NCI-H2171 (cell line): Measurements from ENCODE around the gene SKP1.
"Not testable (repeated sequence)": the region's sequence is repeated elsewhere in the genome, so short reads cannot be mapped to it uniquely, and the experiment has no call there.

Source experiments
- DNase-seq: peaks from one replicate; lab custom pipeline; 2025; lab: John Stamatoyannopoulos, UW

Gene SKP1

DNA sequence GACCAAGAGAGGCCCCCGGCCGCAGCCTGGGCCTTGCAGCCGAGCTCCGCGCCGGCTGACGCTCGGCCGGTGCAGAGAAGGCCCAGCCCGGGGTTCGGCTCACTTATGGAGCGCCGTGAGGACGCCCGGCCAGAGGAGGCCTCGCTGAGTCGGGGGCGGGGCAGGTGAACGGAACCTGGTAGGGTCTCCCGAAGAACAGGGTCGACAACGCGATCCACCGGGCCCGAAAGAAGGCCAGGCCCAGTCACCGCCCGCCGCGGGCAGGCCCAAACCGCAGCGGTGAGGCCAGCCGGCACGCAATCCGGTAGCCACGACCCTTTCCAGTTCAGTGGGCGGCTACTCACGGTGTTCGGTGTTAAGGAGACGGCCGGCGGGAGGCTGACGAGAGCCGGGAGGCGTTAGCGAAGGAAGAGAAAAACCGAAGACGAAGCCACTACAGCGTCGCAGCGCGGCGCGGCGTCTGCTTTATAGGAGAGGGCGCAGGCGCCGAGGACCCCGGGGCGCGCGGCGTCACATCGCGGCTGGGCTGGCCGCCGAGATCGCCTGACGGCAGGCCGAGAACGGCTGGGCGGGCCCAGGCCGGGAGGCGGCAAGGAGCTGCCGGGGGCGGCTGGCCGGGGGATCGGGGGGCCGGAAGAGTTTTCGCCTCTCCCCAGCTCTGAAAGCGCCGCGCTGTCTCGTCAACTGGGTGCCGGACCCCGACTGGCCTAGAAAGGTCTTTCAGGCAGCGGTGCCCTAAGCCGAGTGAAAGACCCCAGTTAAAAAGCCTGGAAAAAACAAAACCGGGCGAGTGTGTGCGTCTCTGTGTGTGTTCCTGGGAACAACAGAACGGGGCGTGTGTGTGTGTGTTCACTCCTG is at the start of gene SKP1:
SKP1 (minus strand) TSS at position 440 of the 858 bp plus-strand sequence. CDS start 2,928 bp downstream, outside the sequence.
- DNase-seq = peak; percentile 56

DNA sequence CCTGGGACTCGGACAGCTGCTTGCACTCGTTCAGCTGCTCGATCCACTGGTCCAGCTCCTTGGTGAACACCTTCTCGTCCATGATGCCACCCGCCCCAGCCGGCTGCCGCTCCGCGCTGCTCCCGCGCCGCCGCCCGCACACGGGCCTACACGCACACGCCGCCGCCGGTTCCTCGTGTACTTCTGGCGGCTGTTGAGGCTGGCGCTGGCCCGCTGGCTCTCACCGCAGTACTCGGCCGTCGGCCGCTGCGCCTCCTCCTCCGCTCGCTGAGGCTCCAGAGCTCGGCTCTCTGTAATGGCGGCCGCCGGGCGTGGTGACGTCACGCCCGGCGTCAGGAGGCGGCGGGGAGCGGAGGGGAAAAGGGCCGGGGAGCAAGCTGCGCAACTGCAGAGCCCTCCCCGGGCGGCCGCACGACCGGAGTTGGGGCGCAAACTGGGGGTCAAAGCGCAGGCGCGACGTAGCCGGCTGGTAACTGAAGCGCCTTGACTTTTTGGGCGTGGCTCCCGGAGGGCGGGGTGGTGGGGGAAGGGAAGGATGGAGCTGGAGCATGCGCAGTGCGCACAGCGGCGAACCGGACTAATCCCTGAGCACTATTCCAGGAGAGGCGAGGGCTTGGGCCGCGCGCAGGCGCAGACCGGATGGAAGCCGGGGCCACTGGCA is 49.2 kb upstream of the SKP1 start, which contains the start of gene PPP2CA:
PPP2CA (minus strand) TSS at position 294 of the 661 bp plus-strand sequence; CDS start at position 82, 212 bp downstream.
- DNase-seq = peak; percentile 92

DNA sequence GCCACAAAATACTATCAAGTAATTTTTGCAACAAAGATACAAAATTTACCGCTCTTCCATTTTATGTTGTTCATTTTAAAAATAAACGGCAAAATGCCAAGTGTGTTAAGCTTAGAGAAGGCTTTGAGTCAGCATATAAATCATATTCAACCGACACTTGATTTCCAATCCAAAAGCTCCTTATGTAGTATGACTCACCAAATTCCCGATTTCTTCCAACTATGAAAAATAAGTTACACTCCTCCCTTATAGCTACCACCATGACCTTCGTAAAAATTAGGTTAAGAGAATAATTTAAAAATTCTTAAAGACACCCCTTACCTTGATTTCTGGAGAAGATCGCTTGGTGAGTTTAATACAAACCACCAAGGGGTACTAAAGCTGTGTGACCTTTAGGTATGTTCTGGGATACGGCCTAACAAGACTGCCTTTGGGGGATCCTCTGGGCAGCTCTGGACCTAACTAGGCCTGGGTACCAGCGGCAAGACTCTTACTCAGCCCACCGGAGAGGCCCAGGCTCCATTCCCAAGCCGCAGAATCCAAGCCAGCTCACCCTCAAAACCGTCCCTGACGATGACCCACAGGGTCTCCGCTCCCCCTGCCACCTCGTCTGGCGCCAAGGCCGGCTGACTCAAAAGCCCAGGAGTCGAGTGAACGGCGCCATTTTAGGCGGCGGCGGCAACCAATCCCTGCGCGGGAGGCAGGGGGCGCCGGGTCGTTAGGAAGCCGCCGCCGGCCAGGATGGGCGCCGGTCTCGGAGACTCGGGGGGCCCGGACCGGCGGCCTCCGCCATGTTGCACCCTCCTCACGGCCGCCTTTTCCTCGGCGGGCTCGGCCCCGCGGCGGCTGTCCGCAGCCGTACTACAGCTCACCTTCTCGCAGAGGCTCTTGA is 48.4 kb upstream of the SKP1 start:
- DNase-seq = peak; percentile 50

DNA sequence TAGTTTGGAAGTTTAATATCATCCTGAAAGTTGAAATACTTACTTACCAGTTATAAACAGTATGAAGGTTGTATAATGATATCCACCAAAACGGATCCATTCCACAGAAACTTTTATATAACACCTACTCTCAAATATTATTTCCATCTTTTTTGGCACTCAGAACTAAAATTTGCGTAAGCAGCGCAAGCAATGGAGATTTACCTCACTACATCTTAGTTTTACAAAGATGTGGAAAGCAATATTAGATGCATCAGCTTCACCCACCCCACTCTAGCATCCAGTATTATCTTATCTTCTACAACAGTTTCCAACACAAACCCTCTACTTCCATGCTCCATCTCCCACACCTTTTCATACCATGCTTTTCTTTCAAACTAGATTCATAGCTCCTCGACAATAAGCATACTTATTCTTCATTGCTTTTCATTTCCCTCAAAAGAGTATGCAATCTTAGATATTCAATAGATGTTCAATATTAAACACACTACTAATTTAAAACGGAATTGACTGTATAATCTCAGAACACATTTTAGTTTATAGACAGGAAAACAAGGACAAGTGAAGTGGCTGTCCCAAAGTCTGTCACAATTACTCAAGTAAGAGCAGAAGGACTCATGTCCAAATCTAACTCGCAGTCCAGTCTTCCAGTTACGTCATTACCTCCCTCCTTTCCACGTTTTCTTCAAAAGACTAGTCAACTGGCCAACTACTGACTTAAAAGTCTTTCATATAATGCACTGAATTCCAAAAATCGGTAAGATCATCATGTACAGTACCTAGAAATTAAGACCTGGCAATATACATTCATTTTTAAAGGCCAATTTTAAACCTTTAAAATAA is 46.9 kb upstream of the SKP1 start:
- no peak for DNase-seq

DNA sequence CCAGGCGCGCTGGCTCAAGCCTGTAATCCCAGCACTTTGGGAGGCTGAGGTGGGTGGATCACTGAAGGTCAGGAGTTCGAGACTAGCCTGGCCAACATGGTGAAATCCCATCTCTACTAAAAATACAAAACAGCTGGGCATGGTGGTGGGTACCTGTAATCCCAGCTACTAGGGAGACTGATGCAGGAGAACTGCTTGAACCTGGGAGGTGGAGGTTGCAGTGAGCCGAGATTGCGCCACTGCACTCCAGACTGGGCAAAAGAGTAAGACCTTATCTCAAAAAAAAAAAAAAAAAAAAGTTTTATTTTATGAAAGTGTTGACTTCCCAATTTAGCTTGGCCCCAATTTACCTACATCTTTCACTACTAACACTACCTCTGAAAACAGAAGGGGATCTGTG is 44.9 kb upstream of the SKP1 start:
- not testable (repeated sequence) for DNase-seq

DNA sequence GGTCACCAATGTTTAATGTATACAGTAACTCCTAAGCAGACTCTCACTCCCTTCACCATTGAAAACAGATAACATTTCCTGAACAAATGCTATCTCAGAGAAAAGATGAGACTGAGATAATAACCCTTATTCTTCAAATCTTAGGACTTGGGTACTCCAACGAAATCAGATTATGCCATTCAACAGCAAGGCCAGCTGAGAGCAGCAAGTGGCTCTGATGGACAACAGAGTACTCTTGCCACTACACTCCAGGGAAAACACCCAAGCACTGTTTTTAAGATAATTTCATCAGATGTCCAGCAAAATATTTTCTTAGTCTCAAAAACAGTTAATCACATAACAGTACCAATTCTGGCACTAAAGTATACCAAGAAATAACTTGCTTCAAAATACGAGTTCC is 39.0 kb upstream of the SKP1 start:
- DNase-seq = no peak

DNA sequence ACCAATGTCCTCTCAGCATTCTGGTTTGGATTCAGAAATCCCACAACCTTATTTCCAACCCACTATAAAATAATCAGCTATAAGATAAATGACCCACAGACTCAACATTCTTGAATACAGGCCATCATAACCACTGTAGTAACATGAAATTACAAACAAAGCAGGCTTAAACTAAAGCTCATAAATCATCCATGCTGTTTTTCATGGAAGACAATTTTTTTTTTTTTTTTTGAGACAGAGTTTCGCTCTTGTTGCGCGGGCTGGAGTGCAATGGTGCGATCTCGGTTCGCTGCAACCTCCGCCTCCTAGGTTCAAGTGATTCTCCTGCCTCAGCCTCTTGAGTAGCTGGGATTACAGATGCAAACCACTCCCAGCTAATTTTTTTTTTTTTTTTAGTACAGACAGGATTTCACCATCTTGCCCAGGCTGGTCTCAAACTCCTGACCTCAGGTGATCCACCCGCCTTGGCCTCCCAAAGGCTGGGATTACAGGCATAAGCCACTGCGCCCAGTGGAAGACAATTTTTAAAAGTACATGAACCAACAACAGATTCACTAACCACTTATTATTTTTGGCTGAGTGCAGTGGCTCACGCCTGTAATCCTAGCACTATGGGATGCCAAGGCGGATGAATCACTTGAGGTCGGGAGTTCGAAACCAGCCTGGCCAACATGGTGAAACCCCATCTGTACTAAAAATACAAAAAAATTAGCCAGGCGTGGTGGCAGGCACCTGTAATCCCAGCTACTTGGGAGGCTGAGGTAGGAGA is 34.7 kb upstream of the SKP1 start:
- DNase-seq = not testable (repeated sequence)

DNA sequence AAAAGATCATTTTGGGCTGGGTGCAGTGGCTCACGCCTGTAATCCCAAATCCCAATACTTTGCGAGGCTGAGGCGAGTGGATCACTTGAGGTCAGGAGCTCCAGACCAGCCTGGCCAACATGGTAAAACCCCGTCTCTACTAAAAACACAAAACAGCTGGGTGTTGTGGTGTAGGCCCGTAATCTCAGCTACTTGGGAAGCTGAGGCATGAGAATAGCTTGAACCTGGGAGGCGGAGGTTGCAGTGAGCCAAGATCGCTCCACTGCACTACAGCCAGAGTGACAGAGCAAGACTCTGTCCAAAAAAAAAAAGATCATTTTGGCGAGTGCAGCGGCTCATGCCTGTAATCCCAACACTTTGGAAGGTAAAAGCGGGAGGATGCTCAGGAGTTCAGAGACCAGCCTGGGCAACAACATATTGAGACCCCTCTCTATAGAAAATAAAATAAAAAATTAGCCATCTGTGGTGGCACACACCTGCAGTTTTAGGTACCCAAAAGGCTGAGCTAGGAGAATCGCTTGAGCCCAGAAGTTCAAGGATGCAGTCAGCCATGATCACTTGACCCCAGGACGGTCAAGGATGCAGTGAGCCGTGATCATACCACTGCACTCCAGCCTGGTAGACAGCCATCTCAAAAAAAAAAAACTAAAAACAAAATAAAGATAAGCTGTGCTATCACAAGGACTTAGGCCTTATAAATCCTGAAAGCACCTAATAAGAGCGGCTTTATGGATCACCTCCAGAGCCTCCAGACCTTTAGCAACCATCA is 32.9 kb upstream of the SKP1 start:
- DNase-seq = no peak

DNA sequence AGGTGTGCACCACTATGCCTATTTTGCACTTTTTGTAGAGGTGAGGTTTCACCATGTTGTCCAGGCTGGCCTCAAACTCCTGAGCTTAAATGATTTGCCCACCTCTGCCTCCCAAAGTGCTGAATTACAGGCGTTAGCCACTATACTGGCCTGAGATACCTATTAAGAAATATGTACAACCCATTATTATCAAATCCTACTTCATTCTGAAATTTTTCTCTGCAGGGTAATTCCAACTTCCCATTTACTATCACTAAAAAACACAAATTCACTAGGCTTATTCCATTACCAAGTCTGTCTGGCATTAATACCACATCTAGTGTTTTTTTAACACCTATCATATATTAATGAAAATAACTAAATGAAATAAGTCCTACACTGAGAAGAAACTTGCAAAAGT is 30.9 kb upstream of the SKP1 start:
- no peak for DNase-seq

DNA sequence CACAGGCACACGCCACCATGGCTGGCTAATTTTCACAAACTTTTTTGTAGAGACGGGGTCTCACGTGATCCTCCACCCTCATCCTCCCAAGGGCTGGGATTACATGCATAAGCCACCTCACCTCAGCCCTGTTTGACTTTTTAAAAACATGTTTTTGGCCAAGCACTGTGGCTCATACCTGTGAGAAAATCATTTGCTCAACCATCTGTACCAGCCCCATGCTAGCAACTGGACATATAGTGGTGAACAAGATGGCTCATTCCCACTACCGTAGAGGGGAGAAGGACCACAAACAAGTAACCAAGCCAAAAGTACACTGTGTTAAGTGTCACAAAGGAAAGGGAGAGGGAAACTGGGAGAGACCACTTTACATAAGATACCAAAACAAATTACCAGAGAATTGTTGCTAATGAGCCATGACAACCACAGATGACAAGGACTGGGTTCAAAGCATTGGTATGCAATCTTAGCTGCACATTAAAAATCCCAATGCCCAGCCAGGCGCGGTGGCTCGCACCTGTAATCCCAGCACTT is 29.9 kb upstream of the SKP1 start:
- DNase-seq = no peak

DNA sequence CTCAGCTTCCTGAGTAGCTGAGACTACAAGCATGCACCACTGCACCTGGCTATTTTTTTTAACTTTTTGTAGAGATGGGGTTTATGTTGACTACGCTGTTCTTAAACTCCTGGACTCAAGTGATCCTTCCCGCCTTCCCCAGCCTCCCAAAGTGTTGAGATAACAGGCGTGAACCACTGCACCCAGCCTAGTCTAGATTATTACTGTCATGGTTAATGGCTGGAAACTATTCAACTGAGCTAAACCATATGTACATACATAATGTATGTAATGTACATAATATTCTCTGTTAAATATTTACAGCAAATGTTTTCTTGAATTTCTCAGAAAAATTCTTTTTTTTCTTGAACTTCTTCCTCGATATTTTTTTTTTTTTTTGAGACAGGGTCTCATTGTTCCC is 27.8 kb upstream of the SKP1 start:
- DNase-seq = no peak

DNA sequence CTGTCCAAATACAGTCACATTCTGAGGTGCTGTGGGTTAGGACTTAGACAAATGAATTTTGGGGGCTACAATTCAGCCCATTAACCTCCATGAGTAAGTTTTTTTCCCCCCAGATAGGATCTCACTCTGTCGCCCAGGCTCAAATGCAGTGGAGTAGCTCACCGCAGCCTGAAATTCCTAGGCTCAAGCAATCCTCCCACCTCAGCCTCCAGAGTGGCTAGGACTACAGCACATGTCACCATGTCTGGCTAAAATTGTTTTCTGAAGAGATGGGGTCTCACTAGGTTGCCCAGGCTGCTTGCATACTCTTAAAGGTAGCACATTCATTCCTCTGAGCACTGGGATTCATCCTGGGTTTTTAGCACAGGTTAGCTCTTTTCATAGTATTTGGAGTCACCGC is 26.9 kb upstream of the SKP1 start:
- DNase-seq = no peak

DNA sequence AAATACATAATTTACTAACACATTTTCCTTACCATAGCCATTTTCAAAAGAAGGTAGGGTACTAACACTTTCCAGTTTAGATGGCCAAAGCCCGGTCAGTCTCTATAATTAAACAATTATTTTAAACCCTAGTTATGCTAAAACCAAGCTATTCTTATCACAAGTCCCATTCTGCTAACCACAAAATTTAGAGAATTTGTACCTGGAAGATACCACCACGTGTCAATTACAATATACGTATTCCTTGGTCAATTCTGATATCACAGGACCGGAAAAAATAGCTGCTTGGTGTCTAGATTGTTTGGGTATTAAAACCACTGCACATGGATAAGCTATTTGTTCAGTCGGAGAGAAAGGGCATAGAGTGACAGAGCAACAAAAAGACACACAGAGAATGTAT is 18.9 kb upstream of the SKP1 start:
- DNase-seq = no peak

DNA sequence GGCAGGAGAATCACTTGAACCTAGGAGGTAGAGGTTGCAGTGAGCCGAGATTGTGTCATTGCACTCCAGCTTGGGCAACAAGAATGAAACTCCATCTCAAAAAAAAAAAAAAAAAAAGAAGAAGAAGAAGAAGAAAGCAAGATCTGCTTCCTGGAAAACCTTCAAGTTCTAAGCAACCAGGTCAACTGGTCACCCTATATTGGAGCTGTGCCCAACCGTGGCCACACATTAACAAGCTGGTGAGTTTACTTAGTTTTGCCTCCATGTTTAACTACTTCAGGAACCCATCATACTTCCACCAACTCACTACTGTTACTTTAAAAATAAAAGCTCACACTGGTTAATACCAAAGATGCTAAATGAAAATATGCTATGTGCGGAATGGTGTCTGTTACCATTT is 12.3 kb upstream of the SKP1 start:
- no peak for DNase-seq

DNA sequence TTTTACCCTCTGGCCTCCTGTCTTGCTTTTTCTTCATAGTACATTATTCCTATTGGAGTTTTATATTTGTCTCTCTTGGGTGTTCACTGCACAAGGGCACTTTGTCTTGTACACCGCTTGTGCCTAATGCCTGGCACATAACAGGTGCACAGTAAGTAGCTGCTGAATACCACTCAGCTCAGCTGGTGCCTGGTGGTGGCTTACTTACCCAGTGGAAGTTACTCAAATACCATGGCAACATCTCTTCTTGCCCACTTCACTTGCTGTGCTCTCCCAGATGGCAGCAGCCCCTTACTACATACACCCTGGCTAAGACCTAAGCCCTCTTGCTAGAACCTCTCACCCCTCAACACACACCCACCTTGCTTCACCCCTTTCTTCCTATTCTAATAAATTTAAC is 11.3 kb upstream of the SKP1 start:
- no peak for DNase-seq

DNA sequence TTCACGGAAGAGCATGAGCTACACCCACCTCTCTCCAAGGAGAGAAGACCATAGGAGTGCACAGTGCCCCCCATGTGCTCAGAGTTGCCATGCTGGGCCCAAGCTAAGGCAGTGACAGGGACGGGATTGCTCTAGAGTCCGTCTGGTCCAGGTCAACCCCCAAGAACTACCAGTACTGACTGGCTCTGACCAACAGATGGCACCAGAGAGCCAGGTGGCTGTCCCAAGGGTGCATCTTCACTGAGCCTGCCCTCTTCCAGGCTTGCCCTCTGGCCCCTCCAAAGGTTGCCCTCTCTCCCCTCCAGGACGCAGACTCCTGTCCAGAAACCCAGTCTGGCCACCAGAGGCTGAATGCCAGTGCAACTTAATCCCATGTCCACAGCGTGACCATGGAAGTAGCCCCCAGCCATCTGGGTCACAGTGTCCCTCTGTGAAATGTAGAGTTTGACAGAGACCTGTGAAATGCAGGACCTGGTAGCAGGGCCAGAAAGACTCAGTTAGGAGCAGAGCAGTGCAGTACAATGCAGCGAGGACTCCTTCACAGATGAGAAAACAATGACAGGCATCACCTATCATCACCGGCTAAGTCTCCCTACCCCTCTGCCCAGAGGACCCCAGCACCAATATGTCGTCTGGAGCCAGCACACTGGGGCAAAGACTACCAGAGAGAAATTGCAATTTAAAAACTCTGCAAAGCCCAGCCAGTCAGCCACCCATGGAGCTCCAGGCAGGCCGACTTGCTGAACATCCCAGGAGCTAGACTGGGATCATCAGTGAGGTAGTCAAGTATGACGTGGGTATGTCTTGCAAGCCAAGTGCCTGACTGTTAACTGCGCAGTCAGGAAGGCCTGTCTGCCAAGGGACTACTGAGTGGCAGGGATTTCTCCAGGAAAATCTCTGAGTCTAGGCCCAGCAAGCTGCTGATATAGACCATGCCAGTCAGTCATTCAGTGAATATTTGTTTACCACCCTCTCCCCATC is 7.7 kb upstream of the SKP1 start:
- DNase-seq = no peak

DNA sequence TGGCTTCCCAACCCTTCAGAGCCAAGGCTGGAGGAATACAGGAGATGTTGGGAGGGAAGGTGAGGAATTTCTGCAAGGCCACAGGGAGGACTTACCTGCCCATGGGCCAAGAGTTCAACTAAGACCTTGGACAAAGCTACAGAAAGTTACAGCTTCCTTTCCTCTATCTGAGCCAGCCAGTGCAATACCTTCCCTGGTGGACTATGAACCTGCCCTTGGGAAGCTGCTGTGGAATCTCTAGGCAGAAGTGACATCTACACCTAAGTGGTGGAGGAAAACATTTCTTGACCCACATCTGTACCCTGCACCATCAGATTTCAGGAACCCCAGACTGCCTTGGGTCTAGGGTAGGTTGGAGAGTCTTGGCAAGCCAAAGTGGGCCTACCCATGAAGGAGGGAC is 6.7 kb upstream of the SKP1 start:
- no peak for DNase-seq

DNA sequence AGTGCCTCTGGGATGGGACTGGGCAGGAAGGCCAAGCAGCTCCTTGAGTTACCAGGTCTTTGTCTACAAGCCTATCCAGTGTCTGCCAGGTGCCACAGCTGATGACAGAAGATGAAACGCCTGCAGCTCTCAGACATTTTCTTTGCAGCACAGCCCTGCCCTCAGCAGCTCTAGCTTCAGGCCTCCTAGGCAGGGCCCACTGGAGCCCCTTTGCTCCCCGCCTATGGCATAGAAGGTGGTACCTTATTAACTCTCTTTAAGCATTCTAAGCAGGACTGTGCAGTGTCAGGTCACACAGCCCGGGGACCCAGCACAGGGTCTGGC is 1.3 kb upstream of the SKP1 start:
- no peak for DNase-seq
